Esophagus muscularis mucosa (tissue), 4 donors: ENCODE measurements around the gene PKD2L1.

Experiments
- EP300 ChIP-seq: sonication (generic); formaldehyde crosslinking; IDR thresholded peaks from one replicate; pipeline ENCODE4 v1.6.1; 2017; ENCODE audit warnings: antibody characterized with exemption
- POLR2A ChIP-seq: fragments of 450-650 bp; IDR thresholded peaks from one replicate; pipeline ENCODE4 v1.6.1; 2017; ENCODE audit warnings: antibody characterized with exemption, moderate library complexity, mild to moderate bottlenecking, low read depth
- POLR2AphosphoS5 ChIP-seq, 2 donors: sonication (generic); formaldehyde crosslinking; IDR thresholded peaks; one replicate each; pipeline ENCODE4 v1.6.1; 2017; ENCODE audit warnings: antibody characterized with exemption in 2 of 2
- TF ChIP-seq, protein P1 (sequence below), 3 experiments: fragments of 200-600 bp in 2 of 3; fragments of 450-650 bp in 1 of 3; sonication (generic) in 2 of 3; IDR thresholded peaks; one replicate each; pipeline ENCODE4 v1.5.1; 2017 to 2019; ENCODE audit warnings: antibody characterized with exemption in 3 of 3, mild to moderate bottlenecking in 2 of 3, moderate library complexity in 1 of 3

DNA sequence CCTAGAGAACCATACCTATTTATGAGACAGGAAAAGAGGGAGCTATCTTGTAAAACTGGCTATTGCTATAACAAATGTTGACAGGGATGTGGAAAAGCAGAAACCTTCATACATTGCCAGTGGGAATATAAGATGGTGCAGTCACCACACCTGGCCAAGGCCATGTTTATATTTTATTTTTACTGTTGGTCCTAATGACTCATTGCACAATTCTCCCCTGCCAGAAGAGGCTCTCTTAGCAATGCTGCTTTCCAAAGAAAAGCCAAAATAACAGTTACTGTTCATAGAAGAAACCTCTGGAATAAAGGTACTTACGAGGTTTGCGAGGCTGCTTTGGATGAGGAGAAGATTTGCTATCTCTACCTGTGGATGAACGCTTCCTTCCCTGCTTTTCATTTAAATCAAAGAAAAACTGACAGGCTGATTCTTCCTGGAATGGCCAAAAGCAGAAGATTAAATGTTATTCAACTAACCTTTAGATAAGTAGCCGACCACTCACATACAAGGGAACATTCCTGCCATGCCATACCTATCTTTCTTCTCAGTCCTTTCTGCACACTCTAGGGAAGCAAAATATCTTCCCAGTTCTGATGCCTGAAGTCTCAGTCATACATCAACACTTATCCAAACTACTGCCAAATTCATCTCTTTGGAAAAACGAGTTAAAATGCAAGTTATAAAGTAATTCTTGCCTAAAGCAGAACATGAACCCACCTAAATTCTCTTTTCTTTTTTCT lies 84.4 kb downstream of the PKD2L1 start:
- TF ChIP-seq, protein P1, sequence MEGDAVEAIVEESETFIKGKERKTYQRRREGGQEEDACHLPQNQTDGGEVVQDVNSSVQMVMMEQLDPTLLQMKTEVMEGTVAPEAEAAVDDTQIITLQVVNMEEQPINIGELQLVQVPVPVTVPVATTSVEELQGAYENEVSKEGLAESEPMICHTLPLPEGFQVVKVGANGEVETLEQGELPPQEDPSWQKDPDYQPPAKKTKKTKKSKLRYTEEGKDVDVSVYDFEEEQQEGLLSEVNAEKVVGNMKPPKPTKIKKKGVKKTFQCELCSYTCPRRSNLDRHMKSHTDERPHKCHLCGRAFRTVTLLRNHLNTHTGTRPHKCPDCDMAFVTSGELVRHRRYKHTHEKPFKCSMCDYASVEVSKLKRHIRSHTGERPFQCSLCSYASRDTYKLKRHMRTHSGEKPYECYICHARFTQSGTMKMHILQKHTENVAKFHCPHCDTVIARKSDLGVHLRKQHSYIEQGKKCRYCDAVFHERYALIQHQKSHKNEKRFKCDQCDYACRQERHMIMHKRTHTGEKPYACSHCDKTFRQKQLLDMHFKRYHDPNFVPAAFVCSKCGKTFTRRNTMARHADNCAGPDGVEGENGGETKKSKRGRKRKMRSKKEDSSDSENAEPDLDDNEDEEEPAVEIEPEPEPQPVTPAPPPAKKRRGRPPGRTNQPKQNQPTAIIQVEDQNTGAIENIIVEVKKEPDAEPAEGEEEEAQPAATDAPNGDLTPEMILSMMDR (IDR thresholded peaks at IDR 0.05) = no peak
- no peak for TF ChIP-seq POLR2A
- TF ChIP-seq POLR2AphosphoS5 (IDR thresholded peaks at IDR 0.05) = no peak
- TF ChIP-seq EP300 = no peak
